Stomach smooth muscle (tissue), 2 donors: ENCODE measurements around the gene SMIM28.

Source experiments
- H3K27ac ChIP-seq: one replicate; pipeline ENCODE4 v1.7.0; 2013; ENCODE audit warnings: mild to moderate bottlenecking, low read length, inconsistent platforms
- H3K27me3 ChIP-seq, 2 donors: one replicate each; pipeline ENCODE4 v1.7.0; 2013; ENCODE audit warnings: low read length in 2 of 2; ENCODE audit not compliant: insufficient read depth in 2 of 2, control insufficient read depth in 1 of 2
- H3K36me3 ChIP-seq, 2 donors: one replicate each; pipeline ENCODE4 v1.7.0; 2013; ENCODE audit warnings: low read length in 2 of 2; ENCODE audit not compliant: control insufficient read depth in 2 of 2, insufficient read depth in 2 of 2
- H3K4me1 ChIP-seq: one replicate; pipeline ENCODE4 v1.7.0; 2013; ENCODE audit warnings: low read length; ENCODE audit not compliant: control insufficient read depth, insufficient read depth
- H3K4me3 ChIP-seq, 2 donors: one replicate each; pipeline ENCODE4 v1.7.0; 2013; ENCODE audit warnings: low read length in 2 of 2
- H3K9ac ChIP-seq, 2 donors: one replicate each; pipeline ENCODE4 v1.7.0; 2013; ENCODE audit warnings: low read length in 2 of 2, mild to moderate bottlenecking in 1 of 2
- H3K9me3 ChIP-seq, 2 donors: one replicate each; pipeline ENCODE4 v1.7.0; 2013; ENCODE audit warnings: low read length in 2 of 2; ENCODE audit not compliant: control insufficient read depth in 2 of 2
- donor health status: healthy.
- donor health status: Pancreatic carcinoma.

The SMIM28 gene

DNA sequence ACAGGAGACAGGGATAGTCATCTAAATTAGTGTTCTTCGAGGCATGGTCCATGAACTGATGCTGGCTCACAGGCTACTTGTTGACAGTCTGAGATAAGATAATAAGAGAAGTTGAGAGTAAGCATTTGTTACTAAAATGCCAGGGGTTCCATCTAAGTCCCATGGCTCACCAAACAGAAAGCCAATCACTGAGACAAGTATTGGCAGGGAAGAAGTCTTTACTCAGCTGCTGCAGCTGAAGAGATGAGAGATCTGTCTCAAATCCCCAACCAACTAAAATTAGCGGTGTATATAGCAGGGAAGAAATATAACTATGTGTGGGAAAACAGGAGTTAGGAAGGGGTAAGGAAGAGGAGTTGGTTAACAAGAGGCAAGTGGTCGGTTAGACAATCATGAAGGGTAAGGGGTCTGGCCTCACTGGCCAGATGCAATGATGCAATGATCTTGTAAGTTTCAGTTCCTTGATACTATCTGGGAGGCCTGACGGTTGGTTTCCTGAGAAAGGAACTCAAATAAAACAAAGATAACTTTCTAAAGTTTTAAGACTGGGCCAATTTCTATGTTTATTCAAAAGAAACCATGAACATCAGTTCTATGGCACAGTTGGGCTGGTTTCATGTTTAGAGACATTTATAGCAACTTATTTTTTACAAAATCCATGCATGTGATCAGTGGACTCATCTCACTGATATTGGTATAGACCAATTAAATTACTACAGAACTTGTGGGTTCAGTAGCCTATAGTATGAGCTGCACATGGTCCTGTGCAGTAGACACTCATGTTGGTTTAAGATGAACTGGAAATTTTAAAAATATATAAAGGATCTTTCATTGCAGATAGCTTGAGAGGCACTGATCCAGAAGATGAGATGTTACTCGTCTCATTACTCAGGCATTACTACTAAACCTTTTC, 16.4 kb downstream of the SMIM28 start:
- H3K27me3 ChIP-seq, result no peaks in the 10 kb centered on the region
- H3K4me3 ChIP-seq, result no peak overlapping the region
- no peak overlapping the region for H3K27ac ChIP-seq
- no peaks in the 10 kb centered on the region for H3K36me3 ChIP-seq
- no peaks in the 10 kb centered on the region for H3K9me3 ChIP-seq
- no peak overlapping the region for H3K9ac ChIP-seq
- H3K4me1 ChIP-seq, result no peaks in the 10 kb centered on the region

DNA sequence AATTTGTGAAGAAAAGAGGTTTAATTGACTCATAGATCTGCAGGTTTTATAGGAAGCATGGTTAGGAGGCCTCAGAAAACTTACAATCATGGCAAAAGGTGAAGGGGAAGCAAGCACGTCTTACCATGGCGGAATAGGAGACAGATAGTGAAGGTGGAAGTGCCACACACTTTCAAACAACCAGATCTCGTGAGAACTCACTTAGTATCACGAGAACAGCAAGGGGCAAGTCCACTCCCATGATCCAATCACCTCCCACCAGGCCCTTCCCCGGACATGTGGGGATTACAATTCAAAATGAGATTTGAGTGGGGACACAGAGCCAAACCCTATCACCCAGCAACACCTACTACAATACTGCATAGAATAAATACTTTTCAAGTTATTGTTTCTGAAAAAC, 19.0 kb downstream of the SMIM28 start:
- no peaks in the 10 kb centered on the region for H3K9me3 ChIP-seq
- no peaks in the 10 kb centered on the region for H3K27me3 ChIP-seq
- H3K36me3 ChIP-seq, result no peaks in the 10 kb centered on the region
- no peak overlapping the region for H3K9ac ChIP-seq
- no peak overlapping the region for H3K4me3 ChIP-seq
- H3K27ac ChIP-seq, result no peak overlapping the region
- no peaks in the 10 kb centered on the region for H3K4me1 ChIP-seq

DNA sequence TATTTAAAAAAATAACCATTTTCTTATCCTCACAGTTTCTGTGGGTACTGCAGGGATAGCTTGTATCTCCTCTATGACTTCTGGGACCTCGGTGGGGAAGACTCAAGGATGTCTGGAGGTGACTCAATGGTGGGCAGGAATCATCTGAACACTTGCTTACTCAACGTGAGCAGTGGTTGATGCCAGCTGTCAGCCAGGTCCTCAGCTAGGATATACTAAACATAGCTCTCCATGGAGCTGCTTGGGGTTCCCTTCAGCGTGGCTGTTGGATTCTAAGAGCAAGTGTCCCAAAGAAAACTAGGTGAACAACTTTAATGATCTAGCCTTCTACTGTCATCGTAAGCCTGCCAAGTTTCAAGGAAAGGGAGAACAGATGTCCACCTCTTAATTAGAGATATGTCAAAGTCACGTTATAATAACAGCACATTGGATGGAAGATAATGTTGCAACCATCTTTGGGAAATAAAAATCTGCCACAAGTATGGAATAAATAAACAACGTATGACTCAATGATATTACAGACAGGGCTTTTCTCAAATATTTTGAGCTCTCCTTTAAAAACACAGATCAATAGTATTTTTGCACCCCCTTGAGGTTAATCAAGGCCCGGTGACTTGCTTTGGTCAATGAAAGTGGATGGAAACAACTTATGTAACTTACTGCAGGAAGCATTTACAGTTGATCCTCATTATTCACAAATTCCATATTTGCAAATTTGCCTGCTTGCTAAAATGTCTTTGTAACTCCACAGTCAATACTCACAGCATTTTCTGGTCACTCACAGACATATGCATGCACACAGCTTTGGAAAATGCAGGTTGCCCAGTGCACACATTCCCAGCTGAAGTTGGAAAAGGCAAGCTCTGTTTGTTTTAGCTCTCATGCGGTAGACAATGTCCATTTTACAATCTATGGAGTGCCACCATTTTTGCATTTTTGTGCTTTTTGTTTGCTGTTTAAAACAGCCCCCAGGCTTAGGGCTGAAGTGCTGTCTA, 19.7 kb downstream of the SMIM28 start:
- Histone ChIP-seq H3K27me3 (no peaks in the 10 kb centered on the region), H3K9me3 (no peaks in the 10 kb centered on the region), H3K4me1 (no peaks in the 10 kb centered on the region), H3K36me3 (no peaks in the 10 kb centered on the region), H3K4me3 (no peak overlapping the region), H3K27ac (no peak overlapping the region), H3K9ac (no peak overlapping the region)

DNA sequence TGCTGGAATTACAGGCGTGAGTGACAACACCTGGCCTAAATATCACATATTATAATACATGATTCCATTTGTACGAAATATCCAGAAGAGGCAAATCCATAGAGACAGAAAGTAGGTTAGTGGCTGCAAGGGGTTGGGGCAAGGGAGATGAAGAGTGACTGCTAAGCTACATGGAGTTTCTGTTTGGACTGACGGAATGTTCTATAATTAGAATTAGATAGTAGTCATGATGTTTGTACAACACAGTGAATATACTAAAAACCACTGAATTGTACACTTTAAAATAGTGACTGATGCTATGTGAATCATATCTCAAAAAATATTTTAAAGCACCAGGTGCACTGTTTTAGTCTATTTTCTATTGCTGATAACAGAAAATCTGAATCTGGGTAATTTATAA, 22.6 kb downstream of the SMIM28 start:
- Histone ChIP-seq H3K36me3 (no peaks in the 10 kb centered on the region), H3K27me3 (no peaks in the 10 kb centered on the region), H3K9me3 (no peaks in the 10 kb centered on the region), H3K9ac (no peak overlapping the region), H3K27ac (no peak overlapping the region), H3K4me1 (peaks cover 9% of the 10 kb centered on the region), H3K4me3 (no peak overlapping the region)

DNA sequence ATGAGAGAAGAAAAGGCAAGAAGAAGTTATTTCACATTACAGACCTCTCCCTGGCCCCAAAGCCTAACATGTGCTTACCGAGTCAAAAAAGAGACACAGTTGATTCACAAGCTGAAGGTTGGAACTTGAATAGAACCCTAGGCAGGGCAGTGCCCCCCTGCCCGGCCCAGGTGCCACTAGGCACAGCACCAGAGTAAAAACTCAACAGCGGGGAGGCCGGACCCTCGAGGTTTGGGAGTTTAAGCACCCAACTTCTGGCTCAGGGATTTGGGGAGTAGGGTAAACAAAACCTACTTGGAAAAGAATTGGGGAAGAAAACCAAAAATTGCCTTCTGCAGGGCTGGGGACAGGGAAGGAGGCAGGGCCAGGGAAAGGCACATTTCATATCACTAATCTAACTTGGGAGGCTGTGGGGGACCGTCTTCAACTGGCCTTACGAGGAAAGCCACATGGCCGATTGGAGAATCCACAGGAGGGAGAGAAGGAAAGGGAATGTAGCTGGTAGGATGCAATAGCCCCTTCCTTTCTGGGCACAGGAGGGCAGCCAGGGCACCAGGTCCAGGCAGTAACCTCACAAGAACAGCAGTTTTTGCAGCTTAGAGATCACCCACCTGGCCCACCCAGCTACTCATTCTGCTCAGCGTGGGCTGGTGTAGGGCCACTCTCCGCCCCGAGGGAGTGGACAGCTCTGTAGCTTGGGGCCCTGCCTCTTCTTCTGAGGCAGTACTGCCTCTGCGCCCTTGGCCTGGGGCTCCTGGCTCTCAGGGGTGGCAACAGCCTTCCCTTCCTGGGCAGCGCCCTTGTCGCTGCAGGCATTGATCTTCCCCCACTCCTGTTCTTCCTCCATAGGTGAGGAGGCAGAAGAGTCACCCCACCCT, 24.5 kb downstream of the SMIM28 start:
- H3K9ac ChIP-seq, result no peak overlapping the region
- H3K27me3 ChIP-seq, result no peaks in the 10 kb centered on the region
- H3K27ac ChIP-seq, result no peak overlapping the region
- H3K36me3 ChIP-seq, result peaks cover 3 to 10% of the 10 kb centered on the region in 2 donors
- no peak overlapping the region for H3K4me3 ChIP-seq
- peaks cover 9% of the 10 kb centered on the region for H3K4me1 ChIP-seq
- H3K9me3 ChIP-seq, result no peaks in the 10 kb centered on the region

DNA sequence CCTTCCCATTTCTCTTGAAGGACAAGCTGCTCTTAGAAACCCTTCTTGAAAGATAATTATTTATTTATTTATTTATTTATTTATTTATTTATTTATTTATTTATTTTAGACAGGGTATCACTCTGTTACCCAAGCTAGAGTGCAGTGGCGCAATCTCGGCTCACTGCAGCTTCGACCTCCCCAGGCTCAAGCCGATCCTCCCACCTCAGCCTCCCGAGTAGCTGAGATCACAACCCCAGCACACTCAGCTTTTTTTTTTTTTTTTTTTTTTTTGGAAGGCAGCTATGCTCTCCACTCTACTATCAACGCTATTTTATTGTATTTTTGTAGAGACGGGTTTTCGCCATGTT, 25.1 kb downstream of the SMIM28 start:
- peaks cover 12% of the 10 kb centered on the region for H3K4me1 ChIP-seq
- peak overlapping the region; percentile 90 for H3K9ac ChIP-seq
- H3K36me3 ChIP-seq, result peaks cover 3 to 16% of the 10 kb centered on the region in 2 donors
- H3K27me3 ChIP-seq, result no peaks in the 10 kb centered on the region
- no peaks in the 10 kb centered on the region for H3K9me3 ChIP-seq
- H3K27ac ChIP-seq, result peak overlapping the region; percentile 90
- peak overlapping the region in 1 of 2 donors; percentile 91 for H3K4me3 ChIP-seq

DNA sequence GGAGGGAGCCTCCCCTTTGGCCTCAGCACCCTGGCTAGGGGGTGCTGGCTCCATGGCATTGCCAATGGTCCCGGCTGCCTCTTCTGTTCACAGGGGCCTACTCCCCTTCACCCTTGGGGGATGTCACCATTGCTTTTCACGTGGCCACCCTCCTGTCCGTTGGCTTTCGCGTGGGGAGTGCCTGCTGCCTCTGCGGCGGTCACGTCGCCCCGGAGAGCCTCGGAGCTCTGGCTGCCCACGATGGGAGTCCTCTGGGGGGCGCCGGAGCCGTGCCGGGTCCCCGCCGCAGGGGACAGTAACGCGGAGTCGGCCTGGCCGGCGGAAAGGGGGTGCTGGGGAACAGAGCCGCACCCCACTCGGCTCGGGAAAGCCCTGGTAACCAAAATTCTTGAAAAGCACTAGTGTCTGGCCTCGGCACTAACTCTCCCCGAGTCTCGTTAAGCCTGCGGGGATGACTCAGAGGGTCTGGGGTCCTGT, 25.7 kb downstream of the SMIM28 start:
- no peaks in the 10 kb centered on the region for H3K27me3 ChIP-seq
- H3K27ac ChIP-seq, result peak overlapping the region; percentile 90
- H3K4me3 ChIP-seq, result peak overlapping the region; percentile 61 to 91
- peaks cover 12% of the 10 kb centered on the region for H3K4me1 ChIP-seq
- peak overlapping the region; percentile 90 for H3K9ac ChIP-seq
- H3K9me3 ChIP-seq, result no peaks in the 10 kb centered on the region
- peaks cover 6 to 19% of the 10 kb centered on the region in 2 donors for H3K36me3 ChIP-seq

DNA sequence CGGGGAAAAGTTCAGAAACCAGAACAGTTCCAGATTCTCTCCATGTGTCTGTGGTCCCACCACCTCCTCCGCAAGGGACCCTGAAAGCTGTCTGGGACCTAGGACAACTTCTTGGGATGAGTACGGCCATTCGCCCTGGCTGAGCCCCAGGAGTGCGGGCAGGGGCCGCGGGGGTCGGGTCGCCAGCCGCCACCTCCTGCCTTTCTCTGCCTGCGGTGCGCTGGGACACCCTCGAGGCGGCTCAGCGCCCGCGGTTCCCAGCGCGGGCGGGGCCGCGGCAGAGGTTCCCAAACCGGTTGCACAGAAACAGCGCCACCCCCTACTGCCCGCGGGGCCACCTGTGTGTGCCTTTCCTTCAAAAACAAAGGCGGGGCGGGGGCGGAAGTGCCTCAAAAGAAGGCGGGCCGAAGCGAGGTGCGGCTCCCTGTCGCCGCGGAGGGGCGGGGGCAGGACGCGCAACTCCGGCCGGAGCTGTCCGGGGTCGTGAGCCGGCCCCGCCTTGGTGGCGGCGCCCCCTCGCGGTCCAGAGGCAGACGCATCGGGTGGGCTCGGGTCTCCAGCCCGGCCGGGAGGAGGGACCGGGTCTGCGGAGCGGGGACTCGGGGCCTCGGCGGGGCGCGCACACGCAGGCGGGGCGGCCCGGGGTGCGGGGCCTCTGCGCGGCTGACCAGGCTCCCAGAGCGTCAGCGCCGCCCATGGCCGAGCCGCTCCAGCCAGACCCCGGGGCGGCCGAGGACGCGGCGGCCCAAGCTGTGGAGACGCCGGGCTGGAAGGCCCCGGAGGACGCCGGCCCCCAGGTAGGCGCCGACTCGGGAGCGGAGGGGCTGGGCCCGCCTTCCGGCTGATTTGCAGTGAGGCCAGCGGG, 26.3 kb downstream of the SMIM28 start, which contains the start of gene HEBP2:
TSS of gene HEBP2 (plus strand) at position 423 of the 865 bp plus-strand sequence. CDS start at position 696, 273 bp downstream.
- H3K36me3 ChIP-seq, result peaks cover 9 to 26% of the 10 kb centered on the region in 2 donors
- peak within 1 kb of the TSS; percentile 61 to 91 for H3K4me3 ChIP-seq
- peak within 1 kb of the TSS; percentile 90 for H3K27ac ChIP-seq
- peaks cover 12% of the 10 kb centered on the region for H3K4me1 ChIP-seq
- H3K9me3 ChIP-seq, result no peaks in the 10 kb centered on the region
- no peaks in the 10 kb centered on the region for H3K27me3 ChIP-seq
- H3K9ac ChIP-seq, result peak within 1 kb of the TSS; percentile 90

DNA sequence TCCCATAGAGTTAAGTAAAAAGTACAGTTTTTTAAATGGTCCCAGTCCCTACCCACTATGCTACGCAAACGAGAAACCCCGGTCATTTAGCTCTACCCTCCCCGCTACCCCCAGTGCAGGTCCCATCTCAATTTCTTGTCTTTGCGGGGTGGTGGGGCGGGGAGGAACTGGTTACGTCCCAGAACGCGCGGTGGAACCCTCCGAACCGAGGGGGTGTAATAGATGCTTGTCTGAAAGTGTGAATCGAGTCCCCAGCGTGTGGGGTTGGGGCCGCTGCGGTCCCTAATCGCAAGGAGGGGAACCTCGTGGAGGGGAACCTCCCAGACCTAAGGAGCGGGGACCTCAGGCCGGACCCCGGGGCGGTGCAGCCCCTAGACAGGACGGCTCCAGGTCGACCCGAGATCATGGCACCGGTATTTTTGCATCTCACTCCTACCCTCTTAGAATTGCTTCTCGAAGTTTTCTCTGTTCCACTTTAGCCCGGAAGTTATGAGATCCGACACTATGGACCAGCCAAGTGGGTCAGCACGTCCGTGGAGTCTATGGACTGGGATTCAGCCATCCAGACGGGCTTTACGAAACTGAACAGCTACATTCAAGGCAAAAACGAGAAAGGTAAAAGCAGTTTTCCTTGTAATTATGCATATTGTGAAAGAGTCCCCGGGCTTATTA, 27.1 kb downstream of the SMIM28 start:
- H3K4me3 ChIP-seq, result peak overlapping the region; percentile 61 to 91
- H3K36me3 ChIP-seq, result peaks cover 12 to 33% of the 10 kb centered on the region in 2 donors
- H3K9ac ChIP-seq, result peak overlapping the region; percentile 86 to 90
- H3K4me1 ChIP-seq, result peaks cover 12% of the 10 kb centered on the region
- H3K27ac ChIP-seq, result peak overlapping the region; percentile 90
- no peaks in the 10 kb centered on the region for H3K9me3 ChIP-seq
- no peaks in the 10 kb centered on the region for H3K27me3 ChIP-seq
